ENCODE results near the gene PFKFB1.

Gene PFKFB1

GRCh38 chrX:54930291-54931049 lies 63.5 kb downstream of the PFKFB1 start:
- H3K4me3 ChIP-seq (ENCODE audit: control insufficient read depth, low read depth, low read length), result no peak overlapping the region
- TF ChIP-seq, protein P1, sequence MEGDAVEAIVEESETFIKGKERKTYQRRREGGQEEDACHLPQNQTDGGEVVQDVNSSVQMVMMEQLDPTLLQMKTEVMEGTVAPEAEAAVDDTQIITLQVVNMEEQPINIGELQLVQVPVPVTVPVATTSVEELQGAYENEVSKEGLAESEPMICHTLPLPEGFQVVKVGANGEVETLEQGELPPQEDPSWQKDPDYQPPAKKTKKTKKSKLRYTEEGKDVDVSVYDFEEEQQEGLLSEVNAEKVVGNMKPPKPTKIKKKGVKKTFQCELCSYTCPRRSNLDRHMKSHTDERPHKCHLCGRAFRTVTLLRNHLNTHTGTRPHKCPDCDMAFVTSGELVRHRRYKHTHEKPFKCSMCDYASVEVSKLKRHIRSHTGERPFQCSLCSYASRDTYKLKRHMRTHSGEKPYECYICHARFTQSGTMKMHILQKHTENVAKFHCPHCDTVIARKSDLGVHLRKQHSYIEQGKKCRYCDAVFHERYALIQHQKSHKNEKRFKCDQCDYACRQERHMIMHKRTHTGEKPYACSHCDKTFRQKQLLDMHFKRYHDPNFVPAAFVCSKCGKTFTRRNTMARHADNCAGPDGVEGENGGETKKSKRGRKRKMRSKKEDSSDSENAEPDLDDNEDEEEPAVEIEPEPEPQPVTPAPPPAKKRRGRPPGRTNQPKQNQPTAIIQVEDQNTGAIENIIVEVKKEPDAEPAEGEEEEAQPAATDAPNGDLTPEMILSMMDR (conservative IDR thresholded peaks at IDR 0.05; ENCODE audit: control insufficient read depth, insufficient read depth, low read depth, low read length), result no peak
- DNase-seq (ENCODE audit: low read depth), result no peak

GRCh38 chrX:54928876-54929275 lies 65.1 kb downstream of the PFKFB1 start:
- no peak overlapping the region for H3K4me3 ChIP-seq (ENCODE audit: control insufficient read depth, low read depth, low read length)
- TF ChIP-seq, protein P1 (conservative IDR thresholded peaks at IDR 0.05; ENCODE audit: control insufficient read depth, insufficient read depth, low read depth, low read length), result no peak
- DNase-seq (ENCODE audit: low read depth), result no peak

DNA sequence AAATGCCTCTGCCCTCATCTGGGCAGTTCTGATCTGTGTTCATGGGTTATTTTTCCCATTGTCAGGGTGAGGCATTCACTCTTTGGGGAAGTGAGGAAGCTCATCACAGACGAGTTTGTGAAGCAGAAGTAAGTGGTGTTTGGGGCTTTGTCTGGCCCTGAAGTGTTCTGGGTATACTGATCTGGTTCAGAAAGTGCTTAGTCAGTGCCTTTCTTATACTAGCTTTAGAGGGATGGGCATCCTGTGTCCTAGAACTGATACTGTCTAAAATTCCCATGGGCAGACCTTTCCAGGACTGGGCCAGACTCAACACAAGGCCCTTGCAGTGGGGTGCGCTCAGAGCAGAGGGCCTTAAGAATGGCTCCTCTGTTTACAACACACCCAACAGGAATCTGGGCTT lies 67.0 kb downstream of the PFKFB1 start:
- H3K4me3 ChIP-seq (ENCODE audit: control insufficient read depth, low read depth, low read length), result no peak overlapping the region
- DNase-seq (ENCODE audit: low read depth), result no peak
- TF ChIP-seq, protein P1 (conservative IDR thresholded peaks at IDR 0.05; ENCODE audit: control insufficient read depth, insufficient read depth, low read depth, low read length), result no peak

DNA sequence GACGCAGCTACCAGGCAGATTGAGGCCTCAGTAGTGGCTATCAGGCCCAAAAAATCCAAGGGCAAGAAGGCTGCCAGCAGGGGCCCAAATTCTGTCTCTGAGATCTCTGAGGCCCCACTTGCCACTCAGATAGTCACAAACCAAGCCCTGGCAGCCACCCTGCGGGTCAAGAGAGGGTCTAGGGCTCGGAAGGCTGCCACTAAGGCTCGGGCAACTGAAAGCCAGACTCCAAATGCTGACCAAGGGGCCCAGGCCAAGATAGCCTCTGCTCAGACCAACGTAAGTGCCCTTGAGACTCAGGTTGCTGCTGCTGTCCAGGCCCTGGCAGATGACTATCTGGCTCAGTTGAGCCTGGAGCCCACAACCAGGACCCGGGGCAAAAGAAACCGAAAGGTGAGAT lies 70.6 kb downstream of the PFKFB1 start:
- TF ChIP-seq, protein P1 (conservative IDR thresholded peaks at IDR 0.05; ENCODE audit: control insufficient read depth, insufficient read depth, low read depth, low read length), result no peak
- H3K4me3 ChIP-seq (ENCODE audit: control insufficient read depth, low read depth, low read length), result no peak overlapping the region
- DNase-seq (ENCODE audit: low read depth), result no peak

- TF ChIP-seq, protein P1 (conservative IDR thresholded peaks at IDR 0.05; ENCODE audit: control insufficient read depth, insufficient read depth, low read depth, low read length), result no peak
- no peak overlapping the region for H3K4me3 ChIP-seq (ENCODE audit: control insufficient read depth, low read depth, low read length)
- no peak for DNase-seq (ENCODE audit: low read depth)
Measured at GRCh38 chrX:54922547-54922946, 71.4 kb downstream of the PFKFB1 start.

DNA sequence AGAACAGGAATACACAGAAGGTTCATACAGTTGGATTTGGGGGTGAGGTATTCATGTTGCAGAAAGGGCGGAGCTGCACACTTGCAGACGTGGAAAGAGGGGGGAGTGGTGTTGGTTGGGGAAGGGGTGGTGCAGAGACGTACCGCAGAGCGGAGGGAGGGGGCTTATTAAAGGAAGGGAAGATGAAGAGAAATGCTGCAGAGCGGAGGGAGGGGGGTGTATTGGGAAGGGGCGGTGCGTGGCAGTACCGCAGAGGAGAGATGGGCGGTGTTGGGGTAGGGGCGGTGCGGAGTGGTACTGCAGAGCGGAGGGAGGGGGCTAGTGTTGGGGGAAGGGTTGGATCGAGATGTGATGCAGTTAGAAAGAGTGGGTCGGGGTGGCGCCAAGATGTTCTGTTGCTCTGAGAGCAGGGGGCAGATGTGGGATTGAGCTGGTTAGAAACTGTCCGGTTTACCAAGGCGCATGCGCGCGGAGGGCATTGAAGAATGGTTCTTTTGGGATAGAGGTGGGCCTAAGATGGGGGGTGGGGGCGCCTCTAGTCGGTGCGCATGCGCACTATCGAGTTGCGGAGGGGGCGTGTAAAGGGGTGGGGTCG lies 72.5 kb downstream of the PFKFB1 start:
- TF ChIP-seq, protein P1 (conservative IDR thresholded peaks at IDR 0.05; ENCODE audit: control insufficient read depth, insufficient read depth, low read depth, low read length), result no peak
- DNase-seq (ENCODE audit: low read depth), result peak; percentile 67
- H3K4me3 ChIP-seq (ENCODE audit: control insufficient read depth, low read depth, low read length), result peak overlapping the region; percentile 64
